SK-N-SH (cell line): ENCODE data around the gene BCL2L11. TPM values are rescaled to one million over a fixed set of nuclear protein-coding genes. Genes with fewer than 3 reads are reported as not detected.

Experiments used
- CTCF ChIA-PET: fragments of 300-600, 350-600 bp; formaldehyde crosslinking; extraction: SDS; loops from one replicate; lab custom pipeline; 2021; lab: Yijun Ruan, JAX
- POLR2A ChIA-PET: fragments of 350-600 bp; sonication (Branson Sonifier 250); formaldehyde crosslinking; extraction: SDS; loops from one replicate; lab custom pipeline; 2020; ENCODE audit warnings: antibody characterized with exemption, inconsistent platforms; lab: Yijun Ruan, JAX
- DNase-seq: peaks from one replicate; pipeline ENCODE4 v3.0.0; 2012
- H2AFZ ChIP-seq: fragments of 200-600 bp; sonication (generic); 2 replicates; pipeline ENCODE4 v1.8.1; 2016; ENCODE audit warnings: antibody characterized with exemption, mild to moderate bottlenecking, low read depth
- H3F3A ChIP-seq: fragments of 200-600 bp; sonication (generic); replicated peaks from 2 replicates; pipeline ENCODE3; 2016; ENCODE audit warnings: antibody characterized with exemption, mild to moderate bottlenecking; ENCODE audit not compliant: insufficient read depth
- H3K27ac ChIP-seq, 2 experiments: fragments of 200-500 bp in 1 of 2; fragments of 200-600 bp in 1 of 2; sonication (Bioruptor generic) in 1 of 2; sonication (generic), shearing (Covaris generic) in 1 of 2; 2 replicates each; pipeline versions ENCODE4 v1.5.1 to v1.6.1; 2014 to 2016; ENCODE audit warnings: low read depth in 2 of 2, inconsistent platforms in 1 of 2, low read length in 1 of 2, mild to moderate bottlenecking in 1 of 2, mixed read lengths in 1 of 2
- H3K27me3 ChIP-seq: fragments of 200-600 bp; sonication (generic), shearing (Covaris generic); 2 replicates; pipeline ENCODE4 v1.6.1; 2016; ENCODE audit warnings: mixed run types; ENCODE audit not compliant: insufficient read depth
- H3K36me3 ChIP-seq, 2 experiments: fragments of 200-500 bp in 1 of 2; fragments of 200-600 bp in 1 of 2; sonication (Bioruptor generic) in 1 of 2; sonication (generic) in 1 of 2; replicated peaks in 1 of 2; 2 replicates each; pipeline versions ENCODE3 to v1.5.1; 2014 to 2016; ENCODE audit warnings: low read length in 1 of 2, mild to moderate bottlenecking in 1 of 2; ENCODE audit not compliant: insufficient read depth in 2 of 2, control insufficient read depth in 1 of 2
- H3K4me1 ChIP-seq, 2 experiments: fragments of 200-500 bp in 1 of 2; fragments of 200-600 bp in 1 of 2; sonication (Bioruptor generic) in 1 of 2; sonication (generic), shearing (Covaris generic) in 1 of 2; 2 replicates each; pipeline versions ENCODE4 v1.5.1 to v1.6.1; 2014 to 2016; ENCODE audit warnings: low read depth in 1 of 2, low read length in 1 of 2, mixed run types in 1 of 2; ENCODE audit not compliant: insufficient read depth in 2 of 2, control insufficient read depth in 1 of 2
- H3K4me2 ChIP-seq: fragments of 200-600 bp; sonication (generic), shearing (Covaris generic); 2 replicates; pipeline ENCODE4 v1.6.1; 2017; ENCODE audit warnings: mixed run types
- H3K4me3 ChIP-seq, 2 experiments: fragments of 200-500 bp in 1 of 2; fragments of 200-600 bp in 1 of 2; sonication (Bioruptor generic) in 1 of 2; sonication (generic), shearing (Covaris generic) in 1 of 2; 2 replicates each; pipeline versions ENCODE4 v1.5.1 to v1.8.1; 2014 to 2016; ENCODE audit warnings: low read depth in 2 of 2, inconsistent platforms in 1 of 2, low read length in 1 of 2, mild to moderate bottlenecking in 1 of 2, mixed read lengths in 1 of 2, moderate library complexity in 1 of 2
- H3K79me2 ChIP-seq: fragments of 200-600 bp; sonication (generic); 2 replicates; pipeline ENCODE4 v1.8.1; 2017; ENCODE audit warnings: mild to moderate bottlenecking; ENCODE audit not compliant: insufficient read depth
- H3K9ac ChIP-seq: fragments of 200-600 bp; sonication (generic); 2 replicates; pipeline ENCODE4 v1.6.1; 2017; ENCODE audit warnings: mixed run types
- H3K9me2 ChIP-seq: fragments of 200-600 bp; sonication (generic); 2 replicates; pipeline ENCODE4 v1.6.1; 2017; ENCODE audit warnings: mixed run types
- H3K9me3 ChIP-seq: fragments of 200-600 bp; sonication (generic); 2 replicates; pipeline ENCODE4 v1.6.1; 2017; ENCODE audit warnings: mixed run types, mild to moderate bottlenecking, moderate library complexity
- H4K20me1 ChIP-seq: fragments of 200-600 bp; sonication (generic); 2 replicates; pipeline ENCODE4 v1.6.1; 2017; ENCODE audit warnings: mild to moderate bottlenecking, mixed run types; ENCODE audit not compliant: insufficient read depth
- CHD2 ChIP-seq: fragments of 150-350 bp; IDR thresholded peaks from 2 replicates; pipeline ENCODE4 v1.6.1; 2018; ENCODE audit warnings: low read length; ENCODE audit not compliant: partially characterized antibody
- ELF1 ChIP-seq: IDR thresholded peaks from 2 replicates; pipeline ENCODE4 v1.4.0; 2012
- FOSL2 ChIP-seq: IDR thresholded peaks from 2 replicates; pipeline ENCODE4 v1.4.0; 2012; ENCODE audit warnings: low read depth, mild to moderate bottlenecking, moderate library complexity, borderline replicate concordance
- GATA2 ChIP-seq: sonication (generic); formaldehyde crosslinking; IDR thresholded peaks from 2 replicates; pipeline ENCODE4 v1.5.0; 2020; ENCODE audit warnings: mild to moderate bottlenecking, missing genetic modification reagents
- IRF3 ChIP-seq: fragments of 150-350 bp; IDR thresholded peaks from 2 replicates; pipeline ENCODE4 v1.6.1; 2016; ENCODE audit warnings: mild to moderate bottlenecking, low read depth, low read length
- NRF1 ChIP-seq: IDR thresholded peaks from 2 replicates; pipeline ENCODE4 v1.6.1; 2012; ENCODE audit warnings: low read depth, mild to moderate bottlenecking, low read length
- RCOR1 ChIP-seq: fragments of 150-350 bp; IDR thresholded peaks from 2 replicates; pipeline ENCODE4 v1.6.1; 2017; ENCODE audit warnings: antibody characterized with exemption, low read length
- SMC3 ChIP-seq: IDR thresholded peaks from 2 replicates; pipeline ENCODE4 v1.6.1; 2012; ENCODE audit warnings: low read depth, low read length, improper control_type of control experiment
- TCF12 ChIP-seq: IDR thresholded peaks from 2 replicates; pipeline ENCODE4 v1.4.0; 2012
- TEAD4 ChIP-seq: IDR thresholded peaks from 2 replicates; pipeline ENCODE4 v1.4.0; 2012; ENCODE audit warnings: mild to moderate bottlenecking, borderline replicate concordance; ENCODE audit not compliant: insufficient read depth
- USF1 ChIP-seq: IDR thresholded peaks from 2 replicates; pipeline ENCODE4 v1.4.0; 2012; ENCODE audit warnings: low read depth, borderline replicate concordance
- USF2 ChIP-seq: fragments of 150-350 bp; IDR thresholded peaks from 2 replicates; pipeline ENCODE4 v1.6.1; 2017; ENCODE audit warnings: antibody characterized with exemption, low read length, low read depth, borderline replicate concordance
- YY1 ChIP-seq: IDR thresholded peaks from 2 replicates; pipeline ENCODE4 v1.4.0; 2012; ENCODE audit warnings: low read depth, mild to moderate bottlenecking
- ZBTB33 ChIP-seq: IDR thresholded peaks from 2 replicates; pipeline ENCODE4 v1.4.0; 2012; ENCODE audit warnings: low read depth, borderline replicate concordance
- WGBS: methylation state at CpG from one replicate; pipeline ENCODE4 v1.1.6; 2017; ENCODE audit warnings: low lambda C conversion rate; 5-methylcytosine and 5-hydroxymethylcytosine counted together
- polyA plus RNA-seq, 3 experiments: library from polyadenylated mRNA; depleted of rRNA; stranded (reverse); fragments of >200 nt; gene quantifications; 2 replicates each; pipeline ENCODE4 v1.2.3, GENCODE V29; 2012

BCL2L11 gene
- polyA plus RNA-seq, 1 of the 3 experiments (the other 2 are of a cell fraction): 3.3 TPM

- H3K27ac ChIP-seq: no peak overlapping the region
- TF ChIP-seq SMC3 (no peak), ZBTB33 (no peak), CHD2 (no peak), USF1 (no peak), FOSL2 (no peak), IRF3 (no peak), RCOR1 (no peak), ELF1 (no peak), GATA2 (no peak), NRF1 (no peak), YY1 (no peak), TEAD4 (no peak)
- TF ChIP-seq, all 33 proteins: peak for 0
- Histone ChIP-seq H3K9me3 (no peaks in the 10 kb centered on the region), H3K4me2 (no peak overlapping the region), H2AFZ (no peak overlapping the region), H3K36me3 (peaks cover 8 to 34% of the 10 kb centered on the region in 2 experiments), H3K9me2 (no peaks in the 10 kb centered on the region), H3K9ac (no peak overlapping the region), H3K4me1 (peaks cover 16 to 39% of the 10 kb centered on the region in 2 experiments; a peak in 3 of 4 replicates), H3F3A (peaks cover 5% of the 10 kb centered on the region), H3K4me3 (no peak overlapping the region), H3K79me2 (no peaks in the 10 kb centered on the region), H4K20me1 (no peaks in the 10 kb centered on the region), H3K27me3 (no peaks in the 10 kb centered on the region)
- 97% methylated on average over 9 of the region's 9 CpGs for WGBS
- no peak for DNase-seq
- ChIA-PET POLR2A (no interaction called here), CTCF (no interaction called here)
These were observed 46.6 kb downstream of the BCL2L11 start for GRCh38 chr2:111167076-111167862.

- Histone ChIP-seq H3K4me3 (no peak overlapping the region), H3K4me1 (peaks cover 16 to 34% of the 10 kb centered on the region in 2 experiments; a peak in 3 of 4 replicates), H4K20me1 (no peaks in the 10 kb centered on the region), H3K27me3 (no peaks in the 10 kb centered on the region), H3K4me2 (no peak overlapping the region), H3K9me2 (no peaks in the 10 kb centered on the region), H2AFZ (no peak overlapping the region), H3K9me3 (no peaks in the 10 kb centered on the region), H3K79me2 (no peaks in the 10 kb centered on the region), H3K27ac (no peak overlapping the region), H3K9ac (no peak overlapping the region), H3K36me3 (peaks cover 8 to 33% of the 10 kb centered on the region in 2 experiments), H3F3A (peaks cover 5% of the 10 kb centered on the region)
- no peak for DNase-seq
- ChIA-PET POLR2A (no interaction called here), CTCF (no interaction called here)
- TF ChIP-seq USF2 (no peak), TCF12 (no peak)
- 92% methylated on average over 4 of the region's 4 CpGs for WGBS
These were observed 47.1 kb downstream of the BCL2L11 start for GRCh38 chr2:111167863-111168162.
